Effector memory CD4-positive, alpha-beta T cell (primary cell): ENCODE measurements around the gene MMP20.

Source experiments
- DNase-seq, 3 donors: peaks; one replicate each; pipeline ENCODE4 v3.0.0-alpha.2; 2020
- H3K27ac ChIP-seq: 2 replicates; pipeline ENCODE4 v1.7.0; 2013; ENCODE audit warnings: mild to moderate bottlenecking, low read length, moderate library complexity; ENCODE audit not compliant: insufficient read depth, poor library complexity, severe bottlenecking
- H3K27me3 ChIP-seq: replicated peaks from 2 replicates; pipeline ENCODE4 v1.7.0; 2013; ENCODE audit warnings: mild to moderate bottlenecking, low read length; ENCODE audit not compliant: insufficient read depth, control insufficient read depth, poor library complexity, severe bottlenecking
- H3K36me3 ChIP-seq: 2 replicates; pipeline ENCODE4 v1.7.0; 2013; ENCODE audit warnings: mild to moderate bottlenecking, low read length, moderate library complexity; ENCODE audit not compliant: control insufficient read depth, insufficient read depth
- H3K4me1 ChIP-seq: 2 replicates; pipeline ENCODE4 v1.7.0; 2013; ENCODE audit warnings: low read length, mild to moderate bottlenecking; ENCODE audit not compliant: control insufficient read depth, insufficient read depth, poor library complexity, severe bottlenecking
- H3K4me3 ChIP-seq: 2 replicates; pipeline ENCODE4 v1.7.0; 2013; ENCODE audit warnings: low read length, low read depth, mild to moderate bottlenecking; ENCODE audit not compliant: insufficient read depth, poor library complexity, severe bottlenecking
- H3K9me3 ChIP-seq: 2 replicates; pipeline ENCODE4 v1.7.0; 2013; ENCODE audit warnings: mild to moderate bottlenecking, low read length, moderate library complexity; ENCODE audit not compliant: control insufficient read depth

Gene MMP20

DNA sequence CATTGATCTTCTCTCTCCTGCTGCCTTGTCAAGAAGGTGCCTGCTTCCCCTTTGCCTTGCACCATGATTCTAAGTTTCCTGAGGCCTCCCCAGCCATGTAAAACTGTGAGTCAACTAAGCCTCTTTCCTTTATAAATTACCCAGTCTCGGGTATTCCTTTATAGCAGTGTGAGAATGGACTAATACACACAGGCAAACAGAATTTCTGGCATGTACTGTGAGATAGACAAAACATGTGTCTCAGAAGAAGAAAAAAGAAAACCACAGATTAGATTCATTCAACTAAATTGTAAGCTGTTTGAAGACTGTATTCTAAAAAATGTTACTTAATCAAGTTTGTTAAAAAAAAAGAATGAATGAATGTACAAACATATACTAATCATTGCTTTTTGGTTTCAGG is 1.5 kb upstream of the MMP20 start:
- Histone ChIP-seq H3K27me3 (no peaks in the 10 kb centered on the region), H3K9me3 (no peaks in the 10 kb centered on the region), H3K4me1 (no peaks in the 10 kb centered on the region), H3K4me3 (no peak overlapping the region), H3K36me3 (no peaks in the 10 kb centered on the region), H3K27ac (no peak overlapping the region)
- no peak for DNase-seq

DNA sequence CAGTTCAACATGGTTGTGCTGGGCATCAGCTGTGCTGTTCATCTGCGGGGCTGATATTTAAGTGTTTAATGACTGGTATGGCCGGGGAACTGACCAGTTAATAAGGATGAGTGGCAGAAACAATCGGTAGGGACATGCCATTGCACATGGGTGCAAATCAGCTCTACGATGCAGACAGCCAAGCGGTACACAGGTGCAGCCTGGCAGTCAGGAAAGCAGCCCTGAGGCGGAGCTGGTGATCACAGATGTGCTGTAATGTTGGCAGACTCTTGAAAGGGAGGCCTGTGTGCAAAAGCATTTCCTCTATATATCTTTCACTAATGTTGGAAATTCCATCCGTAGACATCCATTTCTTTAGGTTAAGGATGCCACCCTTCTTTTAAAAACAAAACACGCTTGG is 1.1 kb downstream of the MMP20 start:
- DNase-seq, result no peak
- Histone ChIP-seq H3K9me3 (no peaks in the 10 kb centered on the region), H3K27ac (no peak overlapping the region), H3K27me3 (no peaks in the 10 kb centered on the region), H3K4me3 (no peak overlapping the region), H3K4me1 (no peaks in the 10 kb centered on the region), H3K36me3 (no peaks in the 10 kb centered on the region)

DNA sequence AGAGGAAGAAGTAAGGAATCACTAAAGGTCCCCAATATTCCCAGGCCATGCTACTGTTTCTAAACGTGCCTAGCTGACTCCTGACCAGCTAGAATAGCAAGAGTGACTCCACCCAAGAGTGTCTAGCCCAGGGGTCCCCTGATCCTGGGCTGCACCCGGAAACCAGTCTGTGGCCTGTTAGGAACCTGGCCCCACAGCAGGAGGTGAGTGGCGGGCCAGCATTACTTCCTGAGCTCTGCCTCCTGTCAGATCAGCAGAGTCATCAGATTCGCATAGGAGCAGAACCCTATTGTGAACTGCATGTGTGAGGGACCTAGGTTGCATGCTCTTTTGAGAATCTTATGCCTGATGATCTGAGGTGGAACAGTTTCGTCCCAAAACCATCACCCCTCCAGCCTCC is 2.0 kb downstream of the MMP20 start:
- H3K4me3 ChIP-seq, result no peak overlapping the region
- no peak overlapping the region for H3K27ac ChIP-seq
- DNase-seq, result no peak
- no peaks in the 10 kb centered on the region for H3K27me3 ChIP-seq
- H3K9me3 ChIP-seq, result no peaks in the 10 kb centered on the region
- H3K4me1 ChIP-seq, result no peaks in the 10 kb centered on the region
- no peaks in the 10 kb centered on the region for H3K36me3 ChIP-seq

DNA sequence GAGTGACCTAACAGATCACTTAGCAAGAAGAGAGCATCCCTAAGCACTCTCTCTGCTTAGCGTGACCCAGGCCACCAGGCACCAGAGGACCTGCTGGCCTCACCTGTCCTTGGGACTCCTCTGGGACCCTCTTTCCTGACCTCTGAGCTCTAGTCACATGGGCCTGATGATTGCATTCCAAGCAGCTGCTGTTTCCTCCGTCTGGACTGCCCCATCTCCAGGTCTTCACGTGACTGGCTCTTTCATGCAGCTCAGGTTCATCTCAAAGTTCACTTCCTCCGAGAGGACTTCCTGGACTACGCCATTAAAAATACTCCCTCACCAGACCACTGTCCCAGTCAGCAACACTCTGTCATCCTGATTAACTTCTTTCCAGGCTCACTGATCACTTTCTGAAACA is 2.9 kb downstream of the MMP20 start:
- Histone ChIP-seq H3K4me3 (no peak overlapping the region), H3K36me3 (no peaks in the 10 kb centered on the region), H3K27ac (no peak overlapping the region), H3K27me3 (no peaks in the 10 kb centered on the region), H3K4me1 (no peaks in the 10 kb centered on the region), H3K9me3 (no peaks in the 10 kb centered on the region)
- no peak for DNase-seq

DNA sequence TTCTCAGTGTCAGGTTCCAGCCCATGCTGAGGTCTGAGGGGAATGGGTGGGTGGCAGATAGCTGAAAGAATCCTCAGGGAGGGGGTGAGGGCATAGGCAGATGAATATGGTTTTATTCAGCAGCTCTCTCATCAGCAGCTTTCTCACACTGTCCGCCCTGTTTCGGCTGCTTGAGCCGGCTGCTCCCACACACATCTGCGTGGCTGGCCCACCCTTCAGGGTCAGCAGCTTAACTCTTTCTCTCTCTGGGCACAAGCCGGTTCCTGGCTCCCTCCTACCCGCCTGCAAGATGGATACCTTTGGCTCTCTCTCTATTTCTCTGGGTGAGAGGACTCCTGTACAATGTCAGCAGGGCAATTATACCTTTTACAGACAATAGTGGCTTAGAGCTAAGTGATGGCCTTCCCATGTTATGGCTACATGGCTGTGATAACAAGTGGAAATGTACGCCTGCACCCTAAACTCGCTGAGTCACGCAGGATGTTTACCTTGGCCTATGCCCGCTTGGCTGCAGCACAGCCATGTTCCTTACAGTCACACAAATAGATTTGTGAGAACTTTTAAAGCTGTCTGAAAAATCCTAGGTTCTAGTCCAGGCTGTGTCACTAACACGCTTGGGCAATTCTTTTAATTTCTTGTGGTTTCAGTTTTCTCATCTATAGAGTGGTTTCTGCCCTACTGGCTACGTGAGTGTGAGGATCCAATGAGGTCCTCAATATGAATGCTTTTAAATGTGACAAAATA is 4.1 kb downstream of the MMP20 start:
- no peak overlapping the region for H3K4me3 ChIP-seq
- H3K27ac ChIP-seq, result no peak overlapping the region
- no peaks in the 10 kb centered on the region for H3K4me1 ChIP-seq
- DNase-seq, result no peak
- no peaks in the 10 kb centered on the region for H3K27me3 ChIP-seq
- no peaks in the 10 kb centered on the region for H3K36me3 ChIP-seq
- H3K9me3 ChIP-seq, result no peaks in the 10 kb centered on the region

DNA sequence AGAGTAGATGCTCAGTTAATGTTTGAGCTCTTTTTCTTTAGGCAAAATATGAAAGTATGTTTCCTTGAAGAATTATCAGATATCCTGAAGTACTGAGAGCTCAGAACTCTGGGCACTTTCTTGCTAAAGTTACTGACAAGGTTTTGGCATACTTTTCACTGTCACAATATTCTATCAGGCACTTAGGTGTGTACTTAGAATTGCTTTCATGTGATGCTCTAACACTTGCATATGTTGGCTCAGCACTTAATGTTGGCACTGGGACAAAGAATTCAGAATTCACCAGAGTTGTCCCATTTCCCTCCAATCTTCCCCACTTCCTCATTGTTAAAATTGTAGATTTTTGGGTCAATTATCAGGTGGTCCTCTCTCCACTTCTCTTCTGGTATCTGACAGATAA is 5.0 kb downstream of the MMP20 start:
- H3K9me3 ChIP-seq, result no peaks in the 10 kb centered on the region
- no peaks in the 10 kb centered on the region for H3K36me3 ChIP-seq
- no peaks in the 10 kb centered on the region for H3K4me1 ChIP-seq
- DNase-seq, result no peak
- H3K27me3 ChIP-seq, result no peaks in the 10 kb centered on the region
- H3K4me3 ChIP-seq, result no peak overlapping the region
- no peak overlapping the region for H3K27ac ChIP-seq

DNA sequence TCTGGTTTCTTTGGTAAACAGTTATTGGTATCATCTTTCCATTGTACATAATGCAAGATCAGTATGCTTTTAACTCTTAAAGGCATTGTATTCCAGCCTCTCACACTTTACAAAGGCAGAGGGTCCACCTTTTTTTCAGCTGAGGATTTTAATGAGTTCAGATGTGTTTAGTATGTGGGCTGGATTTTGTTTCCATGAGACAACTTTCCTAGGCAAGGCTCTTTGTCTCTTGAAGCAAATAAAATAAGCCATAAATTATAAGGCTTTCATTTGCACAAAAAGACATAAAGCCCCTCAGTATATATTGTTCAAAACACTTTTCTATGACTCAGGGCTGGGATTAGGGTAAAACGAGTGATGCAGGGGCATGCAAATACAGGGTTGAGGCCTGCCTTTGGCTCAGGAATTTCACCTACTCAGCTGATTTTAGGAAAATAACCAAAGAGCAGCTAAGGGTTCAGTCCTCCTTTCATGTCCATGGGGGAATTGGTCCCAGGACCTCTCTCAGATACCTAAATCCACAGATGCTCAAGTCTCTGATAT is 7.6 kb downstream of the MMP20 start:
- H3K4me1 ChIP-seq, result no peaks in the 10 kb centered on the region
- no peaks in the 10 kb centered on the region for H3K36me3 ChIP-seq
- H3K4me3 ChIP-seq, result no peak overlapping the region
- H3K9me3 ChIP-seq, result no peaks in the 10 kb centered on the region
- H3K27me3 ChIP-seq, result no peaks in the 10 kb centered on the region
- H3K27ac ChIP-seq, result no peak overlapping the region
- no peak for DNase-seq

DNA sequence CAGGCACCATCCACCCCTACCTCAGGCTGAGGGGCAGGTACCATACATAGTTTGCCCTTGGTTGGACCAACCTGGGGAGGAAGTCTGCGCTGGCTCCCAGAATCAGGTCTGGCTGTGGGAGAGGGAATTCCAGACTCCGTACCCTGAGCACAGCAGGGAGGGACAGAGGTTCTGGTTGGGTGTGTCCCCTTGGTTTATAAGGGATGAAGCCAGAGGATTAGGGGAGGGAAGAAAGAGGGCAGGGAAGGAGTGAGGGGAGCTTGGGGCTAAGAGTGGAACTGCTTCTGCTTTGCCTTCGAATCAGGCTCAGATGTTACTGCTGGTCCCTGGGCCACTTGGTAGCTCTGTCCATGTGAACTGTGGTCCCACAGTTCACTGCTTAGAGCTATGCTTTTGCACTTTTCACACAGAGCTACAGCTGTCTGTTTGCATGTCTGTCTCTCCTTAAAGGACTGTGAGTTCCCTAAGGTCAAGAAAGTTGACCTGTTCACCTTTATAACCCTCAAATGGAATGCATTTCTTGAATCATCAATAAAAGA is 9.2 kb downstream of the MMP20 start:
- no peak for DNase-seq
- Histone ChIP-seq H3K27me3 (no peaks in the 10 kb centered on the region), H3K4me1 (no peaks in the 10 kb centered on the region), H3K36me3 (no peaks in the 10 kb centered on the region), H3K4me3 (no peak overlapping the region), H3K9me3 (no peaks in the 10 kb centered on the region), H3K27ac (no peak overlapping the region)

DNA sequence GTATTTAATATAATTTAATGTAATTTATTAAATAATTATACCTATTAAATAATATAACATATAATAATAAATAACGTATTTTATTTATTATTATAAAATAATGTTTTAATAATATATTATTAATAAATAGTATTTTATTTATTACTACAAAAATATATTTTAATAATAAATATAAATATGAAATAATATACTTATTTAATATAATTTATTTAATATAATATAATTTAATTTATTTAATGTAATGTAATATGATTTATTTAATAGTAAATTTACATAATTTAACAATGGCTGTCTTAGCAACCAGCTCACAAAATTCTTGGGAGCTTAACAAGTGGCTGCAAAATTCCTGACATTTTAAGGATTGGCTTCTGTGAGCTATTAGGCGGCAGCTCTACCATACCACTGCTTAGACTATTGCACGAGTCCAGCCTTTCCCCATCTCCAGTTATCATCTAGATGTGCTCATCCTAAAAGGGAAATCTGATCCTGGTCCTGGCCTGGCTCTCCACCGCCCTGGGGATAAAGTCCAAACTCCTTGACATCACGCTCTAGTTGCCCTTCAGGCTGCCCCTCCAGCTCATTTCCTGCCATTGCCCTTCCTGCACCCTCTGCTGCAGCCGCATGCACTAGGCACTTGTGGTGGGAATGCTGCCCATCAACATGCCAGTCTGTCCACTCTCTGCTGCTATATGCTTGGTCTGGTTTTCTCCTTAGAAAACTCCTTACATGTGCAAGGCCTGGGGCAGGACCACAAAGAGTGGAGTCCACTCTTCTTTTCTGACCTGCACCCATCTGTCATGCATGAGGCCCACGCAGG is 9.8 kb downstream of the MMP20 start:
- H3K27ac ChIP-seq, result no peak overlapping the region

DNA sequence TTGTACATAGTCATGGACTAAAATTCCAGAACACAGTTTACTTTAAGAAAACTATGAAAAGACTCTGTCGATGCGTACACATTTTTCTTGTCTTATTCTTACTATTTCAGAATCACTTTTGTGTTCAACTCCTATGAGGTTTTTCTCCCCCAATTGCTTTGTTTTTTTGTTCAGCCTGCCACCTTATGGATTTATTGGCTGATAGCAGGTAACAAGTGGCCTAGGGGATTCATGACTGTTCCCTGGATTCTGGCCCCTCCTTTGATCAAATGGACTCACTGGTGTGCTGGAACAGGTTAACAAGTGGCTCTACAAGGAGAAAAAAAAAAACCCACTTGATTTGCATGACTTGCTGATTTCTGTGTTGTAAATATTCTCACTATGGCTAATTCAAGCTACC is 10.6 kb downstream of the MMP20 start:
- H3K4me1 ChIP-seq, result no peaks in the 10 kb centered on the region
- no peak overlapping the region for H3K27ac ChIP-seq
- H3K27me3 ChIP-seq, result no peaks in the 10 kb centered on the region
- no peak for DNase-seq
- no peaks in the 10 kb centered on the region for H3K36me3 ChIP-seq
- no peak overlapping the region for H3K4me3 ChIP-seq
- H3K9me3 ChIP-seq, result no peaks in the 10 kb centered on the region

More for the DNA sequence above, 9.8 kb downstream of the MMP20 start:
- Histone ChIP-seq H3K4me3 (no peak overlapping the region), H3K4me1 (no peaks in the 10 kb centered on the region), H3K36me3 (no peaks in the 10 kb centered on the region), H3K27me3 (no peaks in the 10 kb centered on the region), H3K9me3 (no peaks in the 10 kb centered on the region)
- DNase-seq, result no peak
